HEK293 (cell line): ENCODE results near the gene KDM4C.
A peak's percentile ranks its signal among the peaks of the same experiment; 100 is the strongest.

Experiments
- CTCF ChIA-PET: fragments of 350-600 bp; formaldehyde crosslinking; extraction: SDS; loops from one replicate; lab custom pipeline; 2021; ENCODE audit warnings: antibody characterized with exemption; lab: Yijun Ruan, JAX
- POLR2A ChIA-PET: fragments of 300-600 bp; formaldehyde crosslinking; extraction: SDS; loops from one replicate; lab custom pipeline; 2020; ENCODE audit warnings: antibody characterized with exemption, inconsistent platforms; lab: Yijun Ruan, JAX
- H3K27ac ChIP-seq: fragments of 200-500 bp; sonication (Bioruptor generic); 2 replicates; pipeline ENCODE4 v1.5.1; 2014; ENCODE audit warnings: low read depth, low read length, control low read depth, inconsistent platforms; ENCODE audit errors: extremely low read depth
- H3K36me3 ChIP-seq, 2 experiments: fragments of 200-500 bp in 1 of 2; sonication (Bioruptor generic) in 1 of 2; 1 replicate in 1 of 2; 2 replicates in 1 of 2; pipeline ENCODE4 v1.5.1; 2014 to 2017; ENCODE audit warnings: inconsistent platforms in 2 of 2, low read length in 2 of 2; ENCODE audit not compliant: control insufficient read depth in 2 of 2, insufficient read depth in 1 of 2
- H3K4me1 ChIP-seq: fragments of 200-500 bp; sonication (Bioruptor generic); 2 replicates; pipeline ENCODE4 v1.5.1; 2014; ENCODE audit warnings: mild to moderate bottlenecking, low read length, inconsistent platforms; ENCODE audit not compliant: control insufficient read depth, insufficient read depth
- H3K4me3 ChIP-seq: 2 replicates; pipeline ENCODE4 v1.5.1; 2011; ENCODE audit warnings: low read depth, mild to moderate bottlenecking, control low read depth, low read length, moderate library complexity
- H3K9me3 ChIP-seq: fragments of 200-500 bp; sonication (Bioruptor generic); 2 replicates; pipeline ENCODE4 v1.5.1; 2014; ENCODE audit warnings: low read depth, low read length, inconsistent platforms; ENCODE audit not compliant: control insufficient read depth, insufficient read depth
- KLF10 ChIP-seq: fragments of 450-650 bp; IDR thresholded peaks from 2 replicates; pipeline ENCODE4 v1.5.1; 2018; ENCODE audit warnings: missing biosample characterization, mild to moderate bottlenecking, missing genetic modification characterization
- KLF9 ChIP-seq: fragments of 450-650 bp; formaldehyde crosslinking; IDR thresholded peaks from 2 replicates; pipeline ENCODE4 v1.5.1; 2016; ENCODE audit warnings: missing biosample characterization, missing genetic modification characterization, low read depth
- MEIS1 ChIP-seq: sonication (generic); formaldehyde crosslinking; IDR thresholded peaks from 2 replicates; pipeline ENCODE4 v1.8.1; 2022; ENCODE audit warnings: missing genetic modification reagents, mild to moderate bottlenecking, borderline replicate concordance
- OVOL3 ChIP-seq: fragments of 450-650 bp; formaldehyde crosslinking; IDR thresholded peaks from 2 replicates; pipeline ENCODE4 v1.5.1; 2016; ENCODE audit warnings: missing biosample characterization, missing genetic modification characterization
- PRDM1 ChIP-seq: fragments of 450-650 bp; formaldehyde crosslinking; IDR thresholded peaks from 2 replicates; pipeline ENCODE4; 2016; ENCODE audit warnings: missing biosample characterization, missing genetic modification characterization
- SALL2 ChIP-seq: fragments of 450-650 bp; formaldehyde crosslinking; IDR thresholded peaks from 2 replicates; pipeline ENCODE4 v1.5.0; 2017; ENCODE audit warnings: missing biosample characterization, mild to moderate bottlenecking, missing genetic modification characterization, borderline replicate concordance
- SP2 ChIP-seq: fragments of 450-650 bp; formaldehyde crosslinking; IDR thresholded peaks from 2 replicates; pipeline ENCODE4 v1.5.1; 2016; ENCODE audit warnings: missing biosample characterization, missing genetic modification characterization
- ZBTB21 ChIP-seq: fragments of 450-650 bp; formaldehyde crosslinking; IDR thresholded peaks from 2 replicates; pipeline ENCODE4 v1.5.1; 2017; ENCODE audit warnings: missing biosample characterization, missing genetic modification characterization
- ZBTB8A ChIP-seq: fragments of 450-650 bp; formaldehyde crosslinking; IDR thresholded peaks from 2 replicates; pipeline ENCODE4 v1.5.1; 2016; ENCODE audit warnings: missing biosample characterization, missing genetic modification characterization
- ZFHX2 ChIP-seq: fragments of 450-650 bp; formaldehyde crosslinking; conservative IDR thresholded peaks from 2 replicates; pipeline ENCODE4 v1.5.1; 2016; ENCODE audit warnings: missing biosample characterization, missing genetic modification characterization
- ZFP69B ChIP-seq: fragments of 450-650 bp; formaldehyde crosslinking; IDR thresholded peaks from 2 replicates; pipeline ENCODE4 v1.5.1; 2016; ENCODE audit warnings: missing biosample characterization, missing genetic modification characterization
- ZNF133 ChIP-seq: fragments of 450-650 bp; formaldehyde crosslinking; IDR thresholded peaks from 2 replicates; pipeline ENCODE4 v1.5.1; 2016; ENCODE audit warnings: missing biosample characterization, missing genetic modification characterization
- ZNF155 ChIP-seq: fragments of 450-650 bp; formaldehyde crosslinking; IDR thresholded peaks from 2 replicates; pipeline ENCODE4 v1.5.1; 2016; ENCODE audit warnings: missing biosample characterization, missing genetic modification characterization
- ZNF2 ChIP-seq: fragments of 450-650 bp; formaldehyde crosslinking; IDR thresholded peaks from 2 replicates; pipeline ENCODE4 v1.5.1; 2016; ENCODE audit warnings: missing biosample characterization, missing genetic modification characterization
- ZNF239 ChIP-seq: fragments of 450-650 bp; formaldehyde crosslinking; IDR thresholded peaks from 2 replicates; pipeline ENCODE4 v1.5.1; 2016; ENCODE audit warnings: missing biosample characterization, missing genetic modification characterization
- ZNF24 ChIP-seq: fragments of 450-650 bp; formaldehyde crosslinking; IDR thresholded peaks from 2 replicates; pipeline ENCODE4 v1.5.1; 2016; ENCODE audit warnings: missing biosample characterization, missing genetic modification characterization
- ZNF335 ChIP-seq: fragments of 450-650 bp; formaldehyde crosslinking; conservative IDR thresholded peaks from 2 replicates; pipeline ENCODE4 v1.5.1; 2016; ENCODE audit warnings: missing biosample characterization, missing genetic modification characterization
- ZNF37A ChIP-seq: fragments of 450-650 bp; IDR thresholded peaks from 2 replicates; pipeline ENCODE4 v1.5.1; 2018; ENCODE audit warnings: missing biosample characterization, missing genetic modification characterization
- ZNF473 ChIP-seq: fragments of 450-650 bp; formaldehyde crosslinking; IDR thresholded peaks from 2 replicates; pipeline ENCODE4 v1.5.1; 2017; ENCODE audit warnings: missing biosample characterization, missing genetic modification characterization
- ZNF510 ChIP-seq: fragments of 450-650 bp; formaldehyde crosslinking; IDR thresholded peaks from 2 replicates; pipeline ENCODE4 v1.5.1; 2018; ENCODE audit warnings: mild to moderate bottlenecking, missing genetic modification characterization, missing biosample characterization; ENCODE audit not compliant: insufficient replicate concordance
- ZNF626 ChIP-seq: fragments of 450-650 bp; sonication (Bioruptor Pico); formaldehyde crosslinking; IDR thresholded peaks from 2 replicates; pipeline ENCODE4 v1.5.1; 2018; ENCODE audit warnings: missing biosample characterization, missing genetic modification characterization, inconsistent platforms
- ZNF654 ChIP-seq: fragments of 450-650 bp; formaldehyde crosslinking; IDR thresholded peaks from 2 replicates; pipeline ENCODE4 v1.5.1; 2016; ENCODE audit warnings: low read depth, missing biosample characterization, missing genetic modification characterization
- ZNF677 ChIP-seq: fragments of 450-650 bp; IDR thresholded peaks from 2 replicates; pipeline ENCODE4 v1.5.0; 2018; ENCODE audit warnings: missing biosample characterization, mild to moderate bottlenecking, missing genetic modification characterization, moderate library complexity
- ZNF701 ChIP-seq: fragments of 450-650 bp; formaldehyde crosslinking; IDR thresholded peaks from 2 replicates; pipeline ENCODE4 v1.5.1; 2016; ENCODE audit warnings: missing biosample characterization, missing genetic modification characterization
- ZNF768 ChIP-seq: fragments of 450-650 bp; formaldehyde crosslinking; IDR thresholded peaks from 2 replicates; pipeline ENCODE4 v1.5.1; 2018; ENCODE audit warnings: missing biosample characterization, mild to moderate bottlenecking, missing genetic modification characterization
- ZNF785 ChIP-seq: fragments of 450-650 bp; formaldehyde crosslinking; IDR thresholded peaks from 2 replicates; pipeline ENCODE4 v1.5.1; 2016; ENCODE audit warnings: missing biosample characterization, missing genetic modification characterization
- ZSCAN23 ChIP-seq: fragments of 450-650 bp; formaldehyde crosslinking; IDR thresholded peaks from 2 replicates; pipeline ENCODE4 v1.5.1; 2016; ENCODE audit warnings: missing biosample characterization, missing genetic modification characterization
- TF ChIP-seq, protein P1 (sequence below): fragments of 450-650 bp; formaldehyde crosslinking; IDR thresholded peaks from 2 replicates; pipeline ENCODE4 v1.5.1; 2017; ENCODE audit warnings: missing biosample characterization, missing genetic modification characterization
- TF ChIP-seq, protein P2 (sequence below): IDR thresholded peaks from 2 replicates; pipeline ENCODE4 v1.6.1; 2011; ENCODE audit warnings: mild to moderate bottlenecking, low read depth, low read length, borderline replicate concordance
- TF ChIP-seq, protein P3 (sequence below): fragments of 450-650 bp; formaldehyde crosslinking; IDR thresholded peaks from 2 replicates; pipeline ENCODE4 v1.5.1; 2016; ENCODE audit warnings: missing biosample characterization, missing genetic modification characterization

The KDM4C gene

DNA sequence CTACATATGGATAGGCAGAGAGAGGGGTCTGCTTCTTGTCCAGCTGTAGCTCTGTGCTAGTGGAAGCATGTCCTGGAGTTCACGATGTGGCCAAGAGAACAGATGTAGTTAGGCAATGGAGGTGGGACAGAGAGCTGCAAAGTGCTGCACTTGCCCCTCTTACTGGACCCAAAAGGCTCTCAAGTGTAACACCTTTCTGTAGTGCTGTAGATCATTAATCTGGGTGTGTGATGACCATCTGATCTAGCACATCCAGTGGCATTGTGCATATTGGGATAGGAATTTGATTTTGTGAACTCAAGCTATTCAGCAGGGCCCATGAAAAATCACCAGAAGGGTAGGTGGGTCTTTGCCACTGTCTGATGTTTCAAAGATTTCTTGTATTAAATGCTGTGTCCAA, 151.4 kb downstream of the KDM4C start:
- CTCF ChIA-PET = interaction anchor here (0.6 to 3.9 kb wide), 24 partner anchors 8 to 941 kb away, joined by 3 to 22 read pairs (median 4); no protein-coding TSS in a partner anchor
- POLR2A ChIA-PET = no interaction called here
- TF ChIP-seq KLF10 (tag by site-specific recombination) (no peak), OVOL3 (tag by site-specific recombination) (no peak), ZNF335 (tag by site-specific recombination) (no peak), ZNF239 (tag by site-specific recombination) (no peak), ZNF768 (tag by site-specific recombination) (no peak), ZFP69B (tag by site-specific recombination) (no peak), ZNF155 (no peak), ZNF133 (no peak), SALL2 (tag by site-specific recombination) (no peak), SP2 (tag by site-specific recombination) (no peak), ZNF701 (tag by site-specific recombination) (no peak)
- TF ChIP-seq, protein P1, sequence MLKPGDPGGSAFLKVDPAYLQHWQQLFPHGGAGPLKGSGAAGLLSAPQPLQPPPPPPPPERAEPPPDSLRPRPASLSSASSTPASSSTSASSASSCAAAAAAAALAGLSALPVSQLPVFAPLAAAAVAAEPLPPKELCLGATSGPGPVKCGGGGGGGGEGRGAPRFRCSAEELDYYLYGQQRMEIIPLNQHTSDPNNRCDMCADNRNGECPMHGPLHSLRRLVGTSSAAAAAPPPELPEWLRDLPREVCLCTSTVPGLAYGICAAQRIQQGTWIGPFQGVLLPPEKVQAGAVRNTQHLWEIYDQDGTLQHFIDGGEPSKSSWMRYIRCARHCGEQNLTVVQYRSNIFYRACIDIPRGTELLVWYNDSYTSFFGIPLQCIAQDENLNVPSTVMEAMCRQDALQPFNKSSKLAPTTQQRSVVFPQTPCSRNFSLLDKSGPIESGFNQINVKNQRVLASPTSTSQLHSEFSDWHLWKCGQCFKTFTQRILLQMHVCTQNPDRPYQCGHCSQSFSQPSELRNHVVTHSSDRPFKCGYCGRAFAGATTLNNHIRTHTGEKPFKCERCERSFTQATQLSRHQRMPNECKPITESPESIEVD = no peak
- TF ChIP-seq, protein P2, sequence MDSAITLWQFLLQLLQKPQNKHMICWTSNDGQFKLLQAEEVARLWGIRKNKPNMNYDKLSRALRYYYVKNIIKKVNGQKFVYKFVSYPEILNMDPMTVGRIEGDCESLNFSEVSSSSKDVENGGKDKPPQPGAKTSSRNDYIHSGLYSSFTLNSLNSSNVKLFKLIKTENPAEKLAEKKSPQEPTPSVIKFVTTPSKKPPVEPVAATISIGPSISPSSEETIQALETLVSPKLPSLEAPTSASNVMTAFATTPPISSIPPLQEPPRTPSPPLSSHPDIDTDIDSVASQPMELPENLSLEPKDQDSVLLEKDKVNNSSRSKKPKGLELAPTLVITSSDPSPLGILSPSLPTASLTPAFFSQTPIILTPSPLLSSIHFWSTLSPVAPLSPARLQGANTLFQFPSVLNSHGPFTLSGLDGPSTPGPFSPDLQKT = no peak

DNA sequence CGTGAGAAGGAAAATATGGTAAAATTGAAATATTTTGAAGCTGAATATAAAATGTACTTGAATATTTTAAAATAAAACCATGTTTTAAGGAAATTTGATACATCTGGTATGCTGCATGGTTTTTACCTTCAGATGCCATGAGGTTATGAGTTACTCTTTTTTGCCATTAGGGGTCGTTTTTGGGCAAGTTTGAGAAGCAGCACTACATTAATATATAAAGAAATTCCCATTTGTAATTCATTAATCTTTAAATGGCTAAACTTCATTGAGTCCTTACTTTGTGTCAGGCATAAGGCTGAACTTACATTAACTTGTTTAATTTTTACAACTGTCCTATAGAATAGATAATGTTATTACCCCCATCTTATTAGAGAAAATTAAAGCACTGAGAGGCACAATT, 152.3 kb downstream of the KDM4C start:
- H3K4me1 ChIP-seq = no peaks in the 10 kb centered on the region
- H3K4me3 ChIP-seq = no peak overlapping the region
- H3K36me3 ChIP-seq = no peaks in the 10 kb centered on the region
- ChIA-PET CTCF (interaction anchor here (0.6 to 3.9 kb wide), 14 partner anchors 8 to 661 kb away, joined by 3 to 22 read pairs (median 4); no protein-coding TSS in a partner anchor), POLR2A (no interaction called here)
- no peaks in the 10 kb centered on the region for H3K9me3 ChIP-seq
- TF ChIP-seq ZSCAN23 (tag by site-specific recombination) (no peak), ZNF654 (tag by site-specific recombination) (peak; percentile 70), ZNF510 (tag by site-specific recombination) (no peak), ZFHX2 (no peak), ZNF677 (tag by site-specific recombination) (no peak)
- no peak overlapping the region for H3K27ac ChIP-seq

More for the DNA sequence above, 151.4 kb downstream of the KDM4C start:
- no peaks in the 10 kb centered on the region for H3K4me1 ChIP-seq
- H3K4me3 ChIP-seq = no peak overlapping the region
- H3K9me3 ChIP-seq = no peaks in the 10 kb centered on the region
- H3K27ac ChIP-seq = no peak overlapping the region
- H3K36me3 ChIP-seq = no peaks in the 10 kb centered on the region

DNA sequence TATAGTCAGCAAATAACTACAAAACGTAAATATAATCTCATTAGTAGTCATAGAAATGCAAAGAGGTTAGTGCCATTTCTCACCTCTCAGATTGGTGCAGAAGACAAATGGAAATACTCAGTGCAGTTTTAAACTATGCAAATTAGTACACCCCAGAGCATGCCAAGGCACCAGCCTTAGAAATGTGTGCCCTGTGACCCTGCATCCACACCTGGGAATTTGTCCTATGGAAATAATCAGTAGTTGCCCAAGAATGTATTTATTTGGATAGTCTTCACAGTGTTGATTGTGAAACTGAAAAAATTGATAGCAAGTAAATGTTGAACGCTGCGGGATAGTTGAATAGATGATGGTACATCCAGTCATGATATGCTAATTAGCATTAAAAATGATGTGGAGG, 152.7 kb downstream of the KDM4C start:
- Histone ChIP-seq H3K4me3 (no peak overlapping the region), H3K4me1 (no peaks in the 10 kb centered on the region), H3K36me3 (no peaks in the 10 kb centered on the region), H3K27ac (no peak overlapping the region), H3K9me3 (no peaks in the 10 kb centered on the region)
- TF ChIP-seq ZBTB21 (tag by site-specific recombination) = no peak
- no peak for TF ChIP-seq ZNF785
- no peak for TF ChIP-seq ZNF473 (tag by site-specific recombination)
- TF ChIP-seq ZBTB8A = no peak
- no peak for TF ChIP-seq PRDM1 (tag by site-specific recombination)
- no peak for TF ChIP-seq ZNF37A
- TF ChIP-seq ZNF24 (tag by site-specific recombination) = no peak
- TF ChIP-seq MEIS1 = no peak
- no peak for TF ChIP-seq ZNF2 (tag by site-specific recombination)
- TF ChIP-seq, protein P3, sequence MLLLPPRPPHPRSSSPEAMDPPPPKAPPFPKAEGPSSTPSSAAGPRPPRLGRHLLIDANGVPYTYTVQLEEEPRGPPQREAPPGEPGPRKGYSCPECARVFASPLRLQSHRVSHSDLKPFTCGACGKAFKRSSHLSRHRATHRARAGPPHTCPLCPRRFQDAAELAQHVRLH = no peak
- TF ChIP-seq ZNF626 (tag by site-specific recombination) = no peak
- no peak for TF ChIP-seq KLF9 (tag by site-specific recombination)
- no peak for TF ChIP-seq ZNF768 (tag by site-specific recombination)
- ChIA-PET POLR2A (no interaction called here), CTCF (interaction anchor here (1.2 to 3.9 kb wide), 6 partner anchors 7 to 142 kb away, joined by 4 to 22 read pairs (median 8); no protein-coding TSS in a partner anchor)
